Suprapubic skin (tissue), 3 donors: ENCODE data around the gene SCAMP2.

Experiments
- EP300 ChIP-seq: sonication (generic); formaldehyde crosslinking; IDR thresholded peaks from one replicate; pipeline ENCODE4 v1.6.1; 2017; ENCODE audit warnings: antibody characterized with exemption
- POLR2A ChIP-seq, 2 donors: fragments of 450-650 bp; IDR thresholded peaks; one replicate each; pipeline ENCODE4 v1.6.1; 2017; ENCODE audit warnings: antibody characterized with exemption in 2 of 2, mild to moderate bottlenecking in 2 of 2, moderate library complexity in 2 of 2
- TF ChIP-seq, protein P1 (sequence below), 2 donors: fragments of 200-600 bp in 1 of 2; fragments of 450-650 bp in 1 of 2; sonication (generic) in 1 of 2; IDR thresholded peaks; one replicate each; pipeline ENCODE4 v1.5.1; 2016 to 2019; ENCODE audit warnings: antibody characterized with exemption in 2 of 2, mild to moderate bottlenecking in 1 of 2, moderate library complexity in 1 of 2

DNA sequence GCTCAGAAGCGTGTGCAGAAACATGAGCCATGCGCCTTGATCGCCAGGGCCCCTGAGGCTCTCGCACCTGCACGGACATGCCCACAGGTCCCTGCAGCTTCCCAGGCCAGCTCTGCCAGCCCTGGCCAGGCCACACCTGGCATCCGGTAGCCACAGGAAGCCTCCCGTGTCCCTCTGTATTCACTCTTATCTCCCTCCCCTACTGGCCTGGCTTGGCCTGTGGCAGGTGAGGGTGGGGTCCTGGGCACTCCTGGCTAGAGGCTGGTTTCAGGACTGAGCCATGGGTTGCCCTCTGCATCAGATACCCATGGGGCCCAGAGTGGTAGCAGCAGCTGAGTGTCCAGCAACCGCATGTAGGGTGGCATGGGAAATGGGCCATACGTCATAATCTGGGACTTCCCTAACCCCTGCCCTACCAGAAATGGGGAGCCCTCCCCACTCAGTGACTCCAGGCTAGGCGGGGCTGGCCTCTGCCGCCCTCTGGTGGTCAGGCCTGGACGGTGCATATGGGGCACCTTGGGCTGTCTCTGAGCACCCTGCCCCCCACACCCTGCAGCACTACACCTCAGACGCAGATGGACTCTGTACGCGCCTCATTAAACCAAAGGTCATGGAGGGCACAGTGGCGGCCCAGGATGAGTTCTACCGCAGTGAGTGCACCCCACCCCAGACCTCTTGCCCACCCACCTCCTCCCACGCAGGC lies 73.2 kb downstream of the SCAMP2 start:
- TF ChIP-seq, protein P1, sequence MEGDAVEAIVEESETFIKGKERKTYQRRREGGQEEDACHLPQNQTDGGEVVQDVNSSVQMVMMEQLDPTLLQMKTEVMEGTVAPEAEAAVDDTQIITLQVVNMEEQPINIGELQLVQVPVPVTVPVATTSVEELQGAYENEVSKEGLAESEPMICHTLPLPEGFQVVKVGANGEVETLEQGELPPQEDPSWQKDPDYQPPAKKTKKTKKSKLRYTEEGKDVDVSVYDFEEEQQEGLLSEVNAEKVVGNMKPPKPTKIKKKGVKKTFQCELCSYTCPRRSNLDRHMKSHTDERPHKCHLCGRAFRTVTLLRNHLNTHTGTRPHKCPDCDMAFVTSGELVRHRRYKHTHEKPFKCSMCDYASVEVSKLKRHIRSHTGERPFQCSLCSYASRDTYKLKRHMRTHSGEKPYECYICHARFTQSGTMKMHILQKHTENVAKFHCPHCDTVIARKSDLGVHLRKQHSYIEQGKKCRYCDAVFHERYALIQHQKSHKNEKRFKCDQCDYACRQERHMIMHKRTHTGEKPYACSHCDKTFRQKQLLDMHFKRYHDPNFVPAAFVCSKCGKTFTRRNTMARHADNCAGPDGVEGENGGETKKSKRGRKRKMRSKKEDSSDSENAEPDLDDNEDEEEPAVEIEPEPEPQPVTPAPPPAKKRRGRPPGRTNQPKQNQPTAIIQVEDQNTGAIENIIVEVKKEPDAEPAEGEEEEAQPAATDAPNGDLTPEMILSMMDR (IDR thresholded peaks at IDR 0.05), result peak; percentile 96 to 98
- no peak for TF ChIP-seq EP300
- TF ChIP-seq POLR2A (IDR thresholded peaks at IDR 0.05), result no peak
